ENCODE measurements around the gene EXO1. TPM values are rescaled to one million over a fixed set of nuclear protein-coding genes. Genes with fewer than 3 reads are reported as not detected.

Gene EXO1
- total and polyA plus RNA-seq, 9 donors: 0.12 to 1.3 (median 0.63) TPM

- intact Hi-C loops (cut with DNase I): no loop called here
- WGBS, 3 donors: 28 to 54% (median 46%) methylated on average over 10 of the region's 10 CpGs
- Histone ChIP-seq H3K4me3 (no peak overlapping the region), H3K27ac (no peak overlapping the region), H3K36me3 (no peaks in the 10 kb centered on the region), H3K9me3 (no peaks in the 10 kb centered on the region), H3K4me1 (ENCODE audit: insufficient read depth) (peaks cover 4% of the 10 kb centered on the region), H3K27me3 (no peaks in the 10 kb centered on the region)
- TF ChIP-seq POLR2A (IDR thresholded peaks at IDR 0.05) (no peak), EP300 (IDR thresholded peaks at IDR 0.05) (no peak)
- TF ChIP-seq, protein P1, sequence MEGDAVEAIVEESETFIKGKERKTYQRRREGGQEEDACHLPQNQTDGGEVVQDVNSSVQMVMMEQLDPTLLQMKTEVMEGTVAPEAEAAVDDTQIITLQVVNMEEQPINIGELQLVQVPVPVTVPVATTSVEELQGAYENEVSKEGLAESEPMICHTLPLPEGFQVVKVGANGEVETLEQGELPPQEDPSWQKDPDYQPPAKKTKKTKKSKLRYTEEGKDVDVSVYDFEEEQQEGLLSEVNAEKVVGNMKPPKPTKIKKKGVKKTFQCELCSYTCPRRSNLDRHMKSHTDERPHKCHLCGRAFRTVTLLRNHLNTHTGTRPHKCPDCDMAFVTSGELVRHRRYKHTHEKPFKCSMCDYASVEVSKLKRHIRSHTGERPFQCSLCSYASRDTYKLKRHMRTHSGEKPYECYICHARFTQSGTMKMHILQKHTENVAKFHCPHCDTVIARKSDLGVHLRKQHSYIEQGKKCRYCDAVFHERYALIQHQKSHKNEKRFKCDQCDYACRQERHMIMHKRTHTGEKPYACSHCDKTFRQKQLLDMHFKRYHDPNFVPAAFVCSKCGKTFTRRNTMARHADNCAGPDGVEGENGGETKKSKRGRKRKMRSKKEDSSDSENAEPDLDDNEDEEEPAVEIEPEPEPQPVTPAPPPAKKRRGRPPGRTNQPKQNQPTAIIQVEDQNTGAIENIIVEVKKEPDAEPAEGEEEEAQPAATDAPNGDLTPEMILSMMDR (IDR thresholded peaks at IDR 0.05): no peak
- peak in 2 of 5 donors; percentile 31 to 35 for DNase-seq
Measured at GRCh38 chr1:241924080-241924808, 76.2 kb downstream of the EXO1 start.

GRCh38 chr1:241926141-241926540, 78.1 kb downstream of the EXO1 start:
- TF ChIP-seq EP300 (IDR thresholded peaks at IDR 0.05) (no peak), POLR2A (IDR thresholded peaks at IDR 0.05) (no peak)
- TF ChIP-seq, protein P1 (IDR thresholded peaks at IDR 0.05): no peak
- Histone ChIP-seq H3K36me3 (no peaks in the 10 kb centered on the region), H3K4me1 (ENCODE audit: insufficient read depth) (peaks cover 4% of the 10 kb centered on the region), H3K27ac (no peak overlapping the region), H3K9me3 (no peaks in the 10 kb centered on the region), H3K4me3 (no peak overlapping the region), H3K27me3 (no peaks in the 10 kb centered on the region)
- no peak for DNase-seq
- intact Hi-C loops (cut with DNase I): no loop called here
- 74 to 86% (median 79%) methylated on average over 5 of the region's 5 CpGs for WGBS, 3 donors

DNA sequence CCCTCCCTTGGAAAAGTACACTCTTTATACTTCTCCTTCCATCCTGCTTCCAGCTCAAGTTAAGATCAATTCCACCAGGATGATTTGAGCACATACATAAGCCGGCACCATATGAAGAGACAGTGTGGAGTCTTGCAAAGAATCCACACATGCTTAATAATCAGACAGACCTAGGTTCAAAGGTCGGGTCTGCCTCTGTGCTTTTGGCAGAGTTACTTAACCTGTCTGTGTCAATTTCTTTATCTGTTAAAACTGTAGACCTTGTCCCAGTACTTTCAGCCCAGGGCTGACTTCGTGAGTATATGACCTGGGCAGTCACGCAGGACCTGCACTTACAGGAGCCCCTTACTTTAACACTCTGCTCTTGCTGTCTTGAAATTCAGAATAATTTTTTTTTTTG, 79.3 kb downstream of the EXO1 start:
- Histone ChIP-seq H3K4me1 (ENCODE audit: insufficient read depth) (peaks cover 4% of the 10 kb centered on the region), H3K36me3 (no peaks in the 10 kb centered on the region), H3K27me3 (no peaks in the 10 kb centered on the region), H3K4me3 (no peak overlapping the region), H3K9me3 (no peaks in the 10 kb centered on the region), H3K27ac (no peak overlapping the region)
- intact Hi-C loops (cut with DNase I): no loop called here
- TF ChIP-seq POLR2A (IDR thresholded peaks at IDR 0.05) (no peak), EP300 (IDR thresholded peaks at IDR 0.05) (no peak)
- TF ChIP-seq, protein P1 (IDR thresholded peaks at IDR 0.05): no peak
- DNase-seq: no peak
- 77 to 94% (median 79%) methylated on average over 4 of the region's 4 CpGs for WGBS, 3 donors

DNA sequence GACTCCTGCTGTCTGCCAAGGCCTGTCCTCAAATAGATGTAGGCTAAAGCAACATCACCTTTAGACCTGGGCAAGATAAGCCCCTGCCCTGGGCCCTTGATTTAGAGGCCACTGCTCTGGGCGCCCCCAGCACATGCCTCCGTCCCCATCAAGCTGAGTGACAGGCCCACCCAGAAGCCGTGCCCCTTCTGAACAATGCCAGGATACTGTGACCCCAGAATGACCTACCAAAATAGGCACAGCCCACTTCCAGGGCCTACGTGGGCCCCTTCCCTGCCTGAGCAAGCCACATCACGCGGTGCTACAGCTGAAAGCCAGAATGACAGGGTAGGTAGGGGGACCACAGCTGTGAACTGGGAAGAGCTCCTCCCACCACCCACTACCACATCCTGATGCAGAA, 84.8 kb downstream of the EXO1 start:
- H3K36me3 ChIP-seq: no peaks in the 10 kb centered on the region
- DNase-seq: no peak
- no peak for TF ChIP-seq POLR2A (IDR thresholded peaks at IDR 0.05)
- TF ChIP-seq EP300 (IDR thresholded peaks at IDR 0.05): no peak
- TF ChIP-seq, protein P1 (IDR thresholded peaks at IDR 0.05): no peak
- H3K4me1 ChIP-seq (ENCODE audit: insufficient read depth): peaks cover 2% of the 10 kb centered on the region
- no peaks in the 10 kb centered on the region for H3K9me3 ChIP-seq
- WGBS, 3 donors: 82 to 97% (median 86%) methylated on average over 6 of the region's 6 CpGs
- H3K27ac ChIP-seq: no peak overlapping the region
- H3K27me3 ChIP-seq: no peaks in the 10 kb centered on the region
- intact Hi-C loops (cut with DNase I): no loop called here
- H3K4me3 ChIP-seq: no peak overlapping the region

Data from ovary (tissue), 9 donors.